ENCODE data around the gene ZDHHC8.
A peak's percentile ranks its signal among the peaks of the same experiment; 100 is the strongest.

Gene ZDHHC8

GRCh38 chr22:20113551-20114310 lies 17.9 kb upstream of the ZDHHC8 start:
- Histone ChIP-seq H3K9ac (ENCODE audit: low read depth, low read length, poor library complexity) (peak overlapping the region; percentile 44), H3K4ac (ENCODE audit: low read length) (no peak overlapping the region), H4K91ac (ENCODE audit: low read depth, low read length, poor library complexity) (no peak overlapping the region), H2BK5ac (ENCODE audit: low read length) (no peak overlapping the region), H3K18ac (ENCODE audit: low read length) (peak overlapping the region; percentile 28), H2AFZ (ENCODE audit: low read length) (no peak overlapping the region), H3K4me3 (ENCODE audit: low read length in 2 of 2) (no peak overlapping the region), H3K14ac (ENCODE audit: low read length) (no peak overlapping the region), H3K79me1 (ENCODE audit: low read depth, low read length) (peaks cover 29% of the 10 kb centered on the region), H2BK120ac (ENCODE audit: low read depth, low read length) (no peak overlapping the region), H4K8ac (ENCODE audit: low read depth, low read length) (peak overlapping the region; percentile 17), H2BK12ac (ENCODE audit: low read length) (no peak overlapping the region), H3K36me3 (replicated peaks in 1 of 2; ENCODE audit: control insufficient read depth in 2 of 2, insufficient read depth in 2 of 2, low read length in 2 of 2) (peaks cover 66 to 78% of the 10 kb centered on the region in 2 donors), H3K4me1 (ENCODE audit: control insufficient read depth in 2 of 2, insufficient read depth in 1 of 2, low read depth in 1 of 2, low read length in 2 of 2) (peaks cover 4 to 7% of the 10 kb centered on the region in 2 donors), H2AK5ac (ENCODE audit: low read depth, low read length) (no peak overlapping the region), H2BK15ac (ENCODE audit: low read length) (no peak overlapping the region), H3K9me3 (replicated peaks in 1 of 2; ENCODE audit: control insufficient read depth in 2 of 2, insufficient read depth in 1 of 2, low read depth in 1 of 2, low read length in 2 of 2) (no peaks in the 10 kb centered on the region), H3K23ac (ENCODE audit: low read depth, low read length, poor library complexity) (peak overlapping the region; percentile 83), H3K27ac (replicated peaks; ENCODE audit: low read length) (no peak overlapping the region), H3K27me3 (ENCODE audit: control insufficient read depth in 3 of 3, insufficient read depth in 3 of 3, low read depth in 1 of 3, low read length in 3 of 3) (no peaks in the 10 kb centered on the region), H3K4me2 (ENCODE audit: insufficient read depth, low read length, poor library complexity, severe bottlenecking) (no peak overlapping the region)
- WGBS, 2 donors (ENCODE audit: extremely low coverage in 2 of 2, insufficient read length in 2 of 2, insufficient replicate concordance in 1 of 2), result no CpG with 5 or more reads among the region's 19 CpGs
- no peak for DNase-seq (ENCODE audit: low spot score)

GRCh38 chr22:20114506-20115475 lies 16.8 kb upstream of the ZDHHC8 start:
- H2BK5ac ChIP-seq (ENCODE audit: low read length), result peak overlapping the region; percentile 75
- no peak overlapping the region for H2AFZ ChIP-seq (ENCODE audit: low read length)
- H3K4me3 ChIP-seq (ENCODE audit: low read length in 2 of 2), result peak overlapping the region in 1 of 2 donors; percentile 91
- H3K9ac ChIP-seq (ENCODE audit: low read depth, low read length, poor library complexity), result no peak overlapping the region
- no peak overlapping the region for H3K18ac ChIP-seq (ENCODE audit: low read length)
- peak overlapping the region; percentile 83 for H3K23ac ChIP-seq (ENCODE audit: low read depth, low read length, poor library complexity)
- H2BK12ac ChIP-seq (ENCODE audit: low read length), result peak overlapping the region; percentile 46
- H3K27ac ChIP-seq (replicated peaks; ENCODE audit: low read length), result no peak overlapping the region
- H4K8ac ChIP-seq (ENCODE audit: low read depth, low read length), result no peak overlapping the region
- peaks cover 31% of the 10 kb centered on the region for H3K79me1 ChIP-seq (ENCODE audit: low read depth, low read length)
- no CpG with 5 or more reads among the region's 36 CpGs for WGBS, 2 donors (ENCODE audit: extremely low coverage in 2 of 2, insufficient read length in 2 of 2, insufficient replicate concordance in 1 of 2)
- DNase-seq (ENCODE audit: low spot score), result no peak
- peaks cover 59 to 78% of the 10 kb centered on the region in 2 donors for H3K36me3 ChIP-seq (replicated peaks in 1 of 2; ENCODE audit: control insufficient read depth in 2 of 2, insufficient read depth in 2 of 2, low read length in 2 of 2)
- no peak overlapping the region for H2BK120ac ChIP-seq (ENCODE audit: low read depth, low read length)
- no peak overlapping the region for H2BK15ac ChIP-seq (ENCODE audit: low read length)
- H3K4me2 ChIP-seq (ENCODE audit: insufficient read depth, low read length, poor library complexity, severe bottlenecking), result no peak overlapping the region
- H3K9me3 ChIP-seq (replicated peaks in 1 of 2; ENCODE audit: control insufficient read depth in 2 of 2, insufficient read depth in 1 of 2, low read depth in 1 of 2, low read length in 2 of 2), result no peaks in the 10 kb centered on the region
- no peak overlapping the region for H4K91ac ChIP-seq (ENCODE audit: low read depth, low read length, poor library complexity)
- H3K14ac ChIP-seq (ENCODE audit: low read length), result no peak overlapping the region
- no peaks in the 10 kb centered on the region for H3K27me3 ChIP-seq (ENCODE audit: control insufficient read depth in 3 of 3, insufficient read depth in 3 of 3, low read depth in 1 of 3, low read length in 3 of 3)
- no peak overlapping the region for H3K4ac ChIP-seq (ENCODE audit: low read length)
- no peak overlapping the region for H2AK5ac ChIP-seq (ENCODE audit: low read depth, low read length)
- H3K4me1 ChIP-seq (ENCODE audit: control insufficient read depth in 2 of 2, insufficient read depth in 1 of 2, low read depth in 1 of 2, low read length in 2 of 2), result peaks cover 8 to 10% of the 10 kb centered on the region in 2 donors

- Histone ChIP-seq H3K23ac (ENCODE audit: low read depth, low read length, poor library complexity) (peak within 1 kb of the TSS; percentile 100), H4K91ac (ENCODE audit: low read depth, low read length, poor library complexity) (peak within 1 kb of the TSS; percentile 87), H3K9ac (ENCODE audit: low read depth, low read length, poor library complexity) (peak within 1 kb of the TSS; percentile 97), H3K9me3 (replicated peaks in 1 of 2; ENCODE audit: control insufficient read depth in 2 of 2, insufficient read depth in 1 of 2, low read depth in 1 of 2, low read length in 2 of 2) (no peaks in the 10 kb centered on the region), H3K79me1 (ENCODE audit: low read depth, low read length) (peaks cover 36% of the 10 kb centered on the region), H3K4me2 (ENCODE audit: insufficient read depth, low read length, poor library complexity, severe bottlenecking) (peak within 1 kb of the TSS; percentile 71), H2BK12ac (ENCODE audit: low read length) (peak within 1 kb of the TSS; percentile 63), H4K8ac (ENCODE audit: low read depth, low read length) (peak within 1 kb of the TSS; percentile 93), H3K14ac (ENCODE audit: low read length) (peak within 1 kb of the TSS; percentile 75), H2BK120ac (ENCODE audit: low read depth, low read length) (no peak within 1 kb of the TSS), H3K4ac (ENCODE audit: low read length) (no peak within 1 kb of the TSS), H3K4me1 (ENCODE audit: control insufficient read depth in 2 of 2, insufficient read depth in 1 of 2, low read depth in 1 of 2, low read length in 2 of 2) (peaks cover 8 to 14% of the 10 kb centered on the region in 2 donors), H3K18ac (ENCODE audit: low read length) (peak within 1 kb of the TSS; percentile 98), H2BK15ac (ENCODE audit: low read length) (peak within 1 kb of the TSS; percentile 62), H3K27ac (replicated peaks; ENCODE audit: low read length) (peak within 1 kb of the TSS; percentile 54), H3K36me3 (replicated peaks in 1 of 2; ENCODE audit: control insufficient read depth in 2 of 2, insufficient read depth in 2 of 2, low read length in 2 of 2) (peaks cover 57 to 78% of the 10 kb centered on the region in 2 donors), H3K4me3 (ENCODE audit: low read length in 2 of 2) (peak within 1 kb of the TSS; percentile 91 to 97), H3K27me3 (ENCODE audit: control insufficient read depth in 3 of 3, insufficient read depth in 3 of 3, low read depth in 1 of 3, low read length in 3 of 3) (no peaks in the 10 kb centered on the region), H2BK5ac (ENCODE audit: low read length) (peak within 1 kb of the TSS; percentile 19), H2AFZ (ENCODE audit: low read length) (peak within 1 kb of the TSS; percentile 96), H2AK5ac (ENCODE audit: low read depth, low read length) (peak within 1 kb of the TSS; percentile 100)
- DNase-seq (ENCODE audit: low spot score), result no peak
- WGBS, 2 donors (ENCODE audit: extremely low coverage in 2 of 2, insufficient read length in 2 of 2, insufficient replicate concordance in 1 of 2), result no CpG with 5 or more reads among the region's 30 CpGs
These were observed 15.8 kb upstream of the ZDHHC8 start, which contains the start of gene RANBP1 for GRCh38 chr22:20115691-20116375. Gene RANBP1, plus strand, starts transcription at chr22:20116104. Its CDS starts 81 bp downstream, at chr22:20116185.
